Mucosa of rectum (tissue), 2 donors: ENCODE measurements around the gene KCTD16.

ENCODE experiments used
- H3K27ac ChIP-seq, 2 donors: one replicate each; pipeline ENCODE4 v1.7.0; 2013; ENCODE audit warnings: inconsistent platforms in 2 of 2, low read depth in 2 of 2, low read length in 2 of 2
- H3K27me3 ChIP-seq, 2 donors: one replicate each; pipeline ENCODE4 v1.7.0; 2013; ENCODE audit warnings: low read length in 2 of 2; ENCODE audit not compliant: control insufficient read depth in 2 of 2, insufficient read depth in 2 of 2
- H3K36me3 ChIP-seq, 2 donors: one replicate each; pipeline ENCODE4 v1.7.0; 2013; ENCODE audit warnings: low read length in 2 of 2; ENCODE audit not compliant: control insufficient read depth in 2 of 2, insufficient read depth in 2 of 2
- H3K4me1 ChIP-seq, 2 donors: one replicate each; pipeline ENCODE4 v1.7.0; 2013; ENCODE audit warnings: low read length in 2 of 2, mild to moderate bottlenecking in 1 of 2; ENCODE audit not compliant: control insufficient read depth in 2 of 2, insufficient read depth in 2 of 2
- H3K4me3 ChIP-seq, 2 donors: one replicate each; pipeline ENCODE4 v1.7.0; 2013; ENCODE audit warnings: low read length in 2 of 2
- H3K9ac ChIP-seq, 2 donors: one replicate each; pipeline ENCODE4 v1.7.0; 2013; ENCODE audit warnings: low read length in 2 of 2, low read depth in 1 of 2, mild to moderate bottlenecking in 1 of 2
- H3K9me3 ChIP-seq, 2 donors: one replicate each; pipeline ENCODE4 v1.7.0; 2013; ENCODE audit warnings: low read length in 2 of 2; ENCODE audit not compliant: control insufficient read depth in 2 of 2
- donor health status: healthy.
- donor health status: Normal muscosa, but diverticular disease.

KCTD16 gene

GRCh38 chr5:144191531-144191930 lies 20.9 kb downstream of the KCTD16 start:
- H3K27me3 ChIP-seq = no peaks in the 10 kb centered on the region
- no peak overlapping the region for H3K27ac ChIP-seq
- H3K9ac ChIP-seq = no peak overlapping the region
- no peaks in the 10 kb centered on the region for H3K9me3 ChIP-seq
- no peaks in the 10 kb centered on the region for H3K36me3 ChIP-seq
- peaks cover 3 to 4% of the 10 kb centered on the region in 2 donors for H3K4me1 ChIP-seq
- H3K4me3 ChIP-seq = peak overlapping the region in 1 of 2 donors; percentile 48

GRCh38 chr5:144191998-144192397 lies 21.3 kb downstream of the KCTD16 start:
- Histone ChIP-seq H3K9me3 (no peaks in the 10 kb centered on the region), H3K9ac (no peak overlapping the region), H3K27me3 (no peaks in the 10 kb centered on the region), H3K4me3 (peak overlapping the region in 1 of 2 donors; percentile 48), H3K36me3 (no peaks in the 10 kb centered on the region), H3K27ac (no peak overlapping the region), H3K4me1 (peaks cover 3 to 4% of the 10 kb centered on the region in 2 donors)

GRCh38 chr5:144192661-144193060 lies 22.0 kb downstream of the KCTD16 start:
- H3K9ac ChIP-seq = no peak overlapping the region
- no peak overlapping the region for H3K4me3 ChIP-seq
- H3K27me3 ChIP-seq = no peaks in the 10 kb centered on the region
- no peaks in the 10 kb centered on the region for H3K9me3 ChIP-seq
- H3K27ac ChIP-seq = no peak overlapping the region
- no peaks in the 10 kb centered on the region for H3K36me3 ChIP-seq
- peaks cover 3 to 4% of the 10 kb centered on the region in 2 donors for H3K4me1 ChIP-seq

GRCh38 chr5:144194144-144194543 lies 23.5 kb downstream of the KCTD16 start:
- no peaks in the 10 kb centered on the region for H3K36me3 ChIP-seq
- H3K27me3 ChIP-seq = no peaks in the 10 kb centered on the region
- H3K4me3 ChIP-seq = no peak overlapping the region
- H3K4me1 ChIP-seq = peaks cover 3 to 4% of the 10 kb centered on the region in 2 donors
- H3K9ac ChIP-seq = no peak overlapping the region
- H3K27ac ChIP-seq = no peak overlapping the region
- H3K9me3 ChIP-seq = no peaks in the 10 kb centered on the region

- Histone ChIP-seq H3K27me3 (no peaks in the 10 kb centered on the region), H3K27ac (no peak overlapping the region), H3K4me3 (no peak overlapping the region)
Observed at GRCh38 chr5:144195448-144195847, 24.8 kb downstream of the KCTD16 start.

GRCh38 chr5:144196612-144197011 lies 25.9 kb downstream of the KCTD16 start:
- Histone ChIP-seq H3K4me1 (no peaks in the 10 kb centered on the region), H3K27me3 (no peaks in the 10 kb centered on the region), H3K4me3 (no peak overlapping the region), H3K9me3 (no peaks in the 10 kb centered on the region), H3K9ac (no peak overlapping the region), H3K27ac (no peak overlapping the region), H3K36me3 (no peaks in the 10 kb centered on the region)

More at GRCh38 chr5:144195448-144195847, 24.8 kb downstream of the KCTD16 start:
- Histone ChIP-seq H3K9me3 (no peaks in the 10 kb centered on the region), H3K9ac (no peak overlapping the region), H3K4me1 (no peaks in the 10 kb centered on the region), H3K36me3 (no peaks in the 10 kb centered on the region)

- no peaks in the 10 kb centered on the region for H3K4me1 ChIP-seq
- H3K9me3 ChIP-seq = no peaks in the 10 kb centered on the region
- H3K27me3 ChIP-seq = no peaks in the 10 kb centered on the region
- no peaks in the 10 kb centered on the region for H3K36me3 ChIP-seq
- H3K27ac ChIP-seq = no peak overlapping the region
- H3K9ac ChIP-seq = no peak overlapping the region
- no peak overlapping the region for H3K4me3 ChIP-seq
Observed at GRCh38 chr5:144198386-144198785, 27.7 kb downstream of the KCTD16 start.

- Histone ChIP-seq H3K4me3 (no peak overlapping the region), H3K36me3 (no peaks in the 10 kb centered on the region), H3K27ac (no peak overlapping the region), H3K4me1 (no peaks in the 10 kb centered on the region), H3K9ac (no peak overlapping the region), H3K9me3 (no peaks in the 10 kb centered on the region), H3K27me3 (peaks cover 0 to 16% of the 10 kb centered on the region in 2 donors)
Observed at GRCh38 chr5:144201588-144201987, 30.9 kb downstream of the KCTD16 start.

- Histone ChIP-seq H3K4me1 (no peaks in the 10 kb centered on the region), H3K9me3 (no peaks in the 10 kb centered on the region), H3K36me3 (no peaks in the 10 kb centered on the region), H3K27ac (no peak overlapping the region), H3K4me3 (no peak overlapping the region), H3K9ac (no peak overlapping the region), H3K27me3 (peaks cover 0 to 16% of the 10 kb centered on the region in 2 donors)
Observed at GRCh38 chr5:144202072-144202471, 31.4 kb downstream of the KCTD16 start.

GRCh38 chr5:144202726-144203125 lies 32.1 kb downstream of the KCTD16 start:
- H3K27ac ChIP-seq = no peak overlapping the region
- H3K9me3 ChIP-seq = no peaks in the 10 kb centered on the region
- no peaks in the 10 kb centered on the region for H3K36me3 ChIP-seq
- no peak overlapping the region for H3K4me3 ChIP-seq
- H3K4me1 ChIP-seq = no peaks in the 10 kb centered on the region
- H3K27me3 ChIP-seq = peaks cover 0 to 16% of the 10 kb centered on the region in 2 donors
- no peak overlapping the region for H3K9ac ChIP-seq
